ENCODE results near the gene PGAP3. TPM values are rescaled to one million over a fixed set of nuclear protein-coding genes. Genes with fewer than 3 reads are reported as not detected.

The PGAP3 gene
- total and polyA plus RNA-seq, 2 of the 4 experiments (the other 2 are of a cell fraction): 4.3 to 9.8 TPM

- no peaks in the 10 kb centered on the region for H4K20me1 ChIP-seq (ENCODE audit: insufficient read depth, low read length)
- no peak overlapping the region for H3K9ac ChIP-seq (ENCODE audit: low read depth, low read length)
- no peak for TF ChIP-seq RAD21 (IDR thresholded peaks at IDR 0.05; ENCODE audit: low read length)
- TF ChIP-seq USF2 (IDR thresholded peaks at IDR 0.05; ENCODE audit: low read depth, low read length): no peak
- no peak overlapping the region for H2AFZ ChIP-seq (replicated peaks; ENCODE audit: low read length, poor library complexity)
- H3K4me1 ChIP-seq (ENCODE audit: control insufficient read depth, insufficient read depth, low read length): no peaks in the 10 kb centered on the region
- H3K18ac ChIP-seq (ENCODE audit: low read depth, low read length): no peak overlapping the region
- dilution Hi-C loops (cut with HindIII; ENCODE audit: low sequenced_read_pairs, unreplicated experiment) (no loop called here), in situ Hi-C loops (cut with MboI; ENCODE audit: low sequenced_read_pairs) (no loop called here), intact Hi-C loops (cut with micrococcal nuclease) (no loop called here)
- peaks cover 52% of the 10 kb centered on the region for H3K36me3 ChIP-seq (ENCODE audit: control insufficient read depth, insufficient read depth, low read length)
- H3K56ac ChIP-seq (ENCODE audit: extremely low read depth, insufficient read depth, low read length): no peak overlapping the region
- no peaks in the 10 kb centered on the region for H3K27me3 ChIP-seq (ENCODE audit: control insufficient read depth, insufficient read depth, low read length)
- no peak overlapping the region for H3K4me2 ChIP-seq (ENCODE audit: low read depth, low read length)
- H2BK120ac ChIP-seq (ENCODE audit: low read depth, low read length): no peak overlapping the region
- no peaks in the 10 kb centered on the region; a peak in 1 of 4 replicates for H3K79me1 ChIP-seq (ENCODE audit: low read depth in 1 of 2, low read length in 2 of 2)
- H3K27ac ChIP-seq (ENCODE audit: insufficient read depth, low read length): no peak overlapping the region
- POLR2A ChIA-PET (ENCODE audit: unreplicated experiment): no interaction called here
- CTCF ChIA-PET: no interaction called here
- H2BK5ac ChIP-seq (ENCODE audit: low read depth, low read length, poor library complexity, severe bottlenecking): no peak overlapping the region
- DNase-seq (no peak), ATAC-seq (ENCODE audit: low read depth) (no peak)
- H4K91ac ChIP-seq (ENCODE audit: insufficient read depth, low read depth, low read length): no peak overlapping the region
- no peak overlapping the region for H3K4ac ChIP-seq (ENCODE audit: low read depth, low read length)
- H3K23ac ChIP-seq (ENCODE audit: low read depth, low read length): no peak overlapping the region
- H3K9me1 ChIP-seq (ENCODE audit: insufficient read depth, low read length): no peaks in the 10 kb centered on the region
- no peak overlapping the region for H2BK15ac ChIP-seq (ENCODE audit: low read depth, low read length)
- H2BK20ac ChIP-seq (ENCODE audit: low read depth, low read length): no peak overlapping the region
- no peak overlapping the region for H3K14ac ChIP-seq (replicated peaks; ENCODE audit: low read depth, low read length)
- no TSS peak for BruUV-seq (replicated peaks)
- H2AK9ac ChIP-seq (replicated peaks; ENCODE audit: low read depth, low read length, poor library complexity): no peak overlapping the region
- H3K9me3 ChIP-seq (ENCODE audit: control insufficient read depth, insufficient read depth, low read length): no peaks in the 10 kb centered on the region
- H4K5ac ChIP-seq (ENCODE audit: low read depth, low read length): no peak overlapping the region
- 80% methylated on average over 5 of the region's 34 CpGs; no CpG with 5 or more reads in 1 of the 2 experiments for WGBS, 2 experiments (ENCODE audit: extremely low coverage in 2 of 2, insufficient read length in 1 of 2)
- no peak overlapping the region for H2AK5ac ChIP-seq (ENCODE audit: low read depth, low read length)
- no peak overlapping the region for H4K8ac ChIP-seq (ENCODE audit: low read depth in 2 of 2, low read length in 2 of 2)
- no peak overlapping the region for H3K4me3 ChIP-seq (ENCODE audit: insufficient read depth, low read depth, low read length)
Observed at GRCh38 chr17:39722965-39723848, 35.4 kb upstream of the PGAP3 start.

Data from IMR-90 (cell line).